22Rv1 (cell line): ENCODE data around the gene DENND5A.

Experiments used
- CTCF ChIP-seq: fragments of 450-650 bp; IDR thresholded peaks from 2 replicates; pipeline ENCODE4 v1.5.1; 2017; ENCODE audit warnings: mild to moderate bottlenecking
- ZFX ChIP-seq: fragments of 450-650 bp; IDR thresholded peaks from 2 replicates; pipeline ENCODE4 v1.6.1; 2017; ENCODE audit warnings: antibody characterized with exemption, borderline replicate concordance

- no peak for TF ChIP-seq CTCF
- no peak for TF ChIP-seq ZFX
Observed at GRCh38 chr11:9118277-9118676, 146.9 kb downstream of the DENND5A start.
